Skeletal muscle tissue (tissue), 4 donors: ENCODE results near the gene ATP6V0C. TPM values are rescaled to one million over a fixed set of nuclear protein-coding genes. Genes with fewer than 3 reads are reported as not detected.
A peak's percentile ranks its signal among the peaks of the same experiment; 100 is the strongest.

Experiments
- H3K27ac ChIP-seq: one replicate; pipeline ENCODE4 v1.7.0; 2013; ENCODE audit warnings: mild to moderate bottlenecking, low read depth, low read length, inconsistent platforms
- H3K27me3 ChIP-seq, 3 donors: one replicate each; pipeline ENCODE4 v1.7.0; 2013; ENCODE audit warnings: low read length in 3 of 3; ENCODE audit not compliant: control insufficient read depth in 3 of 3, insufficient read depth in 3 of 3
- H3K36me3 ChIP-seq, 3 donors: one replicate each; pipeline ENCODE4 v1.7.0; 2013; ENCODE audit warnings: low read length in 3 of 3; ENCODE audit not compliant: control insufficient read depth in 3 of 3, insufficient read depth in 3 of 3
- H3K4me1 ChIP-seq, 3 donors: one replicate each; pipeline ENCODE4 v1.7.0; 2013; ENCODE audit warnings: low read length in 3 of 3, mild to moderate bottlenecking in 3 of 3; ENCODE audit not compliant: control insufficient read depth in 3 of 3, insufficient read depth in 3 of 3
- H3K4me3 ChIP-seq, 3 donors: one replicate each; pipeline ENCODE4 v1.7.0; 2013; ENCODE audit warnings: low read length in 3 of 3
- H3K9ac ChIP-seq, 3 donors: one replicate each; pipeline ENCODE4 v1.7.0; 2013; ENCODE audit warnings: low read length in 3 of 3, mild to moderate bottlenecking in 3 of 3, moderate library complexity in 2 of 3, low read depth in 1 of 3
- H3K9me3 ChIP-seq, 3 donors: one replicate each; pipeline ENCODE4 v1.7.0; 2013; ENCODE audit warnings: low read length in 3 of 3; ENCODE audit not compliant: control insufficient read depth in 3 of 3
- total RNA-seq: library from RNA; depleted of rRNA; stranded (reverse); fragments of >200 nt; gene quantifications from one replicate; pipeline ENCODE4 v1.2.3, GENCODE V29; 2014
- donor health status: Osteomylitis.

Gene ATP6V0C
- total RNA-seq, 1 donor from 2014 or later, result 12.0 TPM

DNA sequence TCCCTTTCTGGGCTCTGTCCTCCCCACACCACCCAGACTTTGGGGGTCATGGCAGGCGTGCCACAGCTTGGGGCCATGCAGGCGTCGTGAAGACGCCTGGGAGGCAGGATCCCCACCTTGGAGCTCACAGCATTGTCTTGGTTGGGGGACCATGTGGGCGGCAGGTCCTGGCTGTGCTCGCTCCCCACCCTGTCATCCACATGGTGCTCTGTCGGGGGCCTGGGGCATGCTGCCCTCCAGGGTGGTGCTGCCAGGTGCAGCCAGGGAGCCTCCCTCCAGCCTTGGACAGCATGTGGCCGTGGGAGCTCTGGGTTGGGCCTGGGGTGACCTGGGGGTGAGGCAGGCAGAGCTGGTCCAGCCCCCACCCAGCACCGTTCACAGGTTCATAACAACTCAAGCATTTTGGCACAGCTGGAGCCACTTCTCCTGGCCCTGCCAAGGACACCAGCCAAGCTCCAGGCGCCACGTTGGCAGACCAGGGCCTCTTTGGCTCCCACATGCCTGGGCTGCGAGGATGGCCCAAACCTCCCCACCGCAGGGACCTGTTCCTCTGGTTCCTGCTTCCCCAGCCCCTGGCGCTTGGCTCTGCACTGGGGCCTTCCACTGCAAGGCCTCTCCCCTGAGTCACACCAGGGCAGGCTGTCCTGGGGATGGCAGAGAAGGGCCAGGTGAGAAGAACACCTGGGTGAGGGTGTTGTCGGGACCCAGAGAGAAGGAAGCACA, 15.1 kb upstream of the ATP6V0C start:
- Histone ChIP-seq H3K27me3 (no peaks in the 10 kb centered on the region), H3K9ac (peak overlapping the region in 2 of 3 donors; percentile 43 to 73), H3K27ac (no peak overlapping the region), H3K4me1 (peaks cover 34 to 59% (median 46%) of the 10 kb centered on the region in 3 donors), H3K9me3 (no peaks in the 10 kb centered on the region), H3K36me3 (peaks cover 8 to 10% (median 9%) of the 10 kb centered on the region in 3 donors), H3K4me3 (peak overlapping the region in 1 of 3 donors; percentile 2)

DNA sequence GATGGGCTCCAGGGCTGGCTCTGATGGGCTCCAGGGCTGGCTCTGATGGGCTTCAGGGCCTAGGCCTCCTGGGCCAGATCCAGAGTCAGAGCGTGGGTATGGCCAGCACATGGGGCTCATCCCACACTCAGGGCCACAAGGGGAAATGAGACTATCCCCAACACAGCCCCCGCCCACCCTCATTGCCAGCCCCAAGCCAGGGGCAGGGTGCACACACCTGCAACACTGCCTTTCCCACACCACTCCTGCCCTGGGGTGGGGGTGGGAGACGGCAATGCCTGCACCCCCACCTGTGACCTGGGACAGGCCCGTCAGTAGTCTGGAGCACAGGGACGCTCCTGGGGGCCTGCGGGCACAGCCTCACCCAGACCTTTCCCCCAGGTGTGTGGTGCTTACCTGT, 14.3 kb upstream of the ATP6V0C start:
- peaks cover 8 to 10% (median 9%) of the 10 kb centered on the region in 3 donors for H3K36me3 ChIP-seq
- peaks cover 34 to 59% (median 46%) of the 10 kb centered on the region in 3 donors for H3K4me1 ChIP-seq
- no peaks in the 10 kb centered on the region for H3K27me3 ChIP-seq
- H3K4me3 ChIP-seq, result no peak overlapping the region
- H3K9me3 ChIP-seq, result no peaks in the 10 kb centered on the region
- no peak overlapping the region for H3K27ac ChIP-seq
- H3K9ac ChIP-seq, result peak overlapping the region in 1 of 3 donors; percentile 43

DNA sequence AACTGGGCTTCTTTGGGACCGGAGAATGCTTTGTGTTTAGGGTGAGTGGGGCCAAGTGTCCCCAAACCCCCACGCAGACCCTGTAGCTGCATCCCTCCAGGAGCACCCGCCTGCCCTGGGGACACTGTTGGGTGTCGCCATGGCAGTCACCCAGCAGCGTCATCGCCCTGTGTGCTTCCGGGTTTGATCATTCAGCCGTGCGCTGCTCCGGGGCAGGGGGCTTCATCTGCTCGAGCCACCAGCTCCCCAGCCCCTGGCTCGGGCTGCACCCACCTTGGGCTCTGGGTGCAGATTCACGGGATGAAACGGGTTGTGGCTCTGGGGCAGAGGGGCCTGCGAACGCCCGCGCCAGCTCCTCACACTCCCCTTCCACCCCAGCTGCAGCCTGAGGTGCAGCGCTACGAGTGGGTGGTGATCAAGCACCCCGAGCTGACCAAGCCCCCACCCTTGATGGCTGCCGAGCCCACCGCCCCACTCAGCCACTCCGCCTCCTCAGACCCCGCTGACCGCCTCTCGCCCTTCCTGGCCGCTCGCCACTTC, 13.8 kb upstream of the ATP6V0C start:
- Histone ChIP-seq H3K9me3 (no peaks in the 10 kb centered on the region), H3K9ac (peak overlapping the region in 1 of 3 donors; percentile 20), H3K4me3 (no peak overlapping the region), H3K27ac (no peak overlapping the region), H3K4me1 (peaks cover 34 to 59% (median 46%) of the 10 kb centered on the region in 3 donors), H3K36me3 (peaks cover 8 to 10% (median 9%) of the 10 kb centered on the region in 3 donors), H3K27me3 (no peaks in the 10 kb centered on the region)

DNA sequence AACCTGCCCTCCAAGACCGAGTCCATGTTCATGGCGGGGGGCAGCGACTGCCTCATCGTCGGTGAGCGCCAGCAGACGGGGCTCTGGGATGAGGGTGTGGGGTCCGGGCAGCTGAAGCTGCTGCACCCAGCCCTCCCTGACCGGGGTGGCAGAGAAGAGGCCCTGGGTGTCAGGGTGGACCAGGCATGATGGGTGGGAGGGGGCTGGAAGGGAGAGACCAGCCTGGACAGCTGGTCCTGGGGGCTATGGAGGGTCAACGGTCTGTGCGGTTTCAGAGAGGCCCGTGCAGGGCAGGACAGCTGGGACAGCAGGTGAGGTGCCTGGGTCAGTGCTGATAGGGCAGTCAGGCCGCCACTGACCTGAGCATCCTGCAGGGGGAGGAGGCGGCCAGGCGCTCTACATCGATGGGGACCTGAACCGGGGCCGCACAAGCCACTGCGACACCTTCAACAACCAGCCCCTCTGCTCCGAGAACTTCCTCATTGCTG, 13.3 kb upstream of the ATP6V0C start:
- no peak overlapping the region for H3K4me3 ChIP-seq
- H3K9me3 ChIP-seq, result no peaks in the 10 kb centered on the region
- H3K27ac ChIP-seq, result no peak overlapping the region
- H3K36me3 ChIP-seq, result peaks cover 8 to 10% (median 9%) of the 10 kb centered on the region in 3 donors
- H3K9ac ChIP-seq, result no peak overlapping the region
- H3K4me1 ChIP-seq, result peaks cover 34 to 59% (median 46%) of the 10 kb centered on the region in 3 donors
- no peaks in the 10 kb centered on the region for H3K27me3 ChIP-seq

DNA sequence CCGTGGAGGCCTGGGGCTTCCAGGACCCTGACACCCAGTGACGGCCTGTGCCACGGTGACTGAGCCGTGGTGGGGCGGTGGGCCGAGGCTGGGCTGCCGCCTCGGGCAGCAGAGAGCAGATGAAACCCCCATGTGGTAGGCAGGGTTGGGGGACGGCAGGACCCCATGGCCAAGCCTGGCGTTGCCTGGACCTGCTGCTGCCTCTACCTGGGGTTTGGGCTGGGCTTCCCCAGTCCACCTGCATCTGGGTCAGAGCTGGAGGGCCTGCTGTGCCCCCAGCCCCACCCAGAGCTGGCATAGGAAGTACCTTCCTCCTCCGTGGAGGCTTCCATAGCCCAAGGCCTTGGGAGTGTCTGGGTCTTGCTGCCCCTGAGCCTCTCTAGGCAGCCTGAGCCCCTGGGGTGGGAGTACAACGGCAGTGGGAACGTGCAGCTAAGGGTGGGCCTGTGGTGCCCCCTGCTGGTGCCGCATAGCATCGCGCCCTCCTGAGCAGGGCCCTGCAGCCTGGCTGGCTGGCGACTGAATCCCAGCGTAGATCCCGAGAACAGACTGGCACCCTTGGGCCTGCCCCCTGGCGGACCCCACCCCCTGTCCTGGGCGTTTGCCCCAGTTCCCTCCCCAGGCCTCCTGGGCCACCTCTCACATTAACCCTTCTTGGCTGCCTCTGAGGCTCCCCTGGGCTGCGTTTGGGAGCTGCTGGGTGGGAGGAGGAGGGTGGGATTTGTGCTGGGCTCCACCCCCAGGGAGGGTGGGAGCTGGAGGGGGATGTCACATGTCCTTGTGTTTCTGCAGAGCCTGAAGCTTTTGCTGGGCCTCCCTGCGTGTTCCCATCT, 12.6 kb upstream of the ATP6V0C start:
- peaks cover 8 to 12% (median 10%) of the 10 kb centered on the region in 3 donors for H3K36me3 ChIP-seq
- H3K27me3 ChIP-seq, result no peaks in the 10 kb centered on the region
- peak overlapping the region in 1 of 3 donors; percentile 68 for H3K9ac ChIP-seq
- H3K9me3 ChIP-seq, result no peaks in the 10 kb centered on the region
- H3K27ac ChIP-seq, result no peak overlapping the region
- peaks cover 34 to 59% (median 46%) of the 10 kb centered on the region in 3 donors for H3K4me1 ChIP-seq
- peak overlapping the region in 1 of 3 donors; percentile 22 for H3K4me3 ChIP-seq

- peak overlapping the region in 1 of 3 donors; percentile 68 for H3K9ac ChIP-seq
- H3K36me3 ChIP-seq, result peaks cover 0 to 3% (median 3%) of the 10 kb centered on the region in 3 donors
- H3K4me3 ChIP-seq, result no peak overlapping the region
- no peak overlapping the region for H3K27ac ChIP-seq
- H3K9me3 ChIP-seq, result no peaks in the 10 kb centered on the region
- H3K4me1 ChIP-seq, result peaks cover 29 to 51% (median 40%) of the 10 kb centered on the region in 3 donors
- H3K27me3 ChIP-seq, result no peaks in the 10 kb centered on the region
Measured at GRCh38 chr16:2501946-2502895, 11.5 kb upstream of the ATP6V0C start.

DNA sequence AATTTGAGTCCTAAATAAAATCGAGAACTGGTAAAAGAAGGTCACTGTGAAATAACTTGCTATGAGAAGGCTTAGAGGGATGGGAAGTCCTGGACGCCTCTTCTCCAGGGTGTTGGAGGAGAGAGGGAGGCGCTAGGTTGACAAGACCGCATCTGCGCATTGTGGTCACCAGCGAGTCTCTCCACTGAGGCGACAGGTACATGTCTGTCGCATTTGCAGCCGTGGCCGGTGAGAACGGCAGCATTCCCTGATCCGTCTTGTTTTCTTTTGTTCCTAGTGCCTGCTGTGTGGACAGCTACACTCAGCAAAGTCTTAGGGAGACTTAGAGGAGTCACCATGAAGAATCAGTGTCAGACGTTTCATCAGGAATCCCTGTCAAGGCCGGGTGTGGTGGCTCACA, 8.1 kb upstream of the ATP6V0C start:
- peaks cover 0 to 3% (median 2%) of the 10 kb centered on the region in 3 donors for H3K36me3 ChIP-seq
- no peaks in the 10 kb centered on the region for H3K9me3 ChIP-seq
- no peak overlapping the region for H3K27ac ChIP-seq
- H3K27me3 ChIP-seq, result no peaks in the 10 kb centered on the region
- peaks cover 8 to 22% (median 15%) of the 10 kb centered on the region in 3 donors for H3K4me1 ChIP-seq
- no peak overlapping the region for H3K9ac ChIP-seq
- no peak overlapping the region for H3K4me3 ChIP-seq

- peak overlapping the region; percentile 54 for H3K27ac ChIP-seq
- H3K4me3 ChIP-seq, result no peak overlapping the region
- H3K27me3 ChIP-seq, result no peaks in the 10 kb centered on the region
- H3K9ac ChIP-seq, result peak overlapping the region in 1 of 3 donors; percentile 50
- no peaks in the 10 kb centered on the region for H3K9me3 ChIP-seq
- H3K4me1 ChIP-seq, result peaks cover 2 to 18% (median 11%) of the 10 kb centered on the region in 3 donors
- peaks cover 0 to 3% (median 0%) of the 10 kb centered on the region in 3 donors for H3K36me3 ChIP-seq
Measured at GRCh38 chr16:2507052-2507659, 6.6 kb upstream of the ATP6V0C start.
